H1 (cell line): ENCODE results near the gene PACSIN1. TPM values are rescaled to one million over a fixed set of nuclear protein-coding genes. Genes with fewer than 3 reads are reported as not detected.

Experiments used
- CTCF ChIA-PET: fragments of 300-600 bp; sonication (Branson Sonifier 250); formaldehyde crosslinking; loops from one replicate; lab custom pipeline; 2021; ENCODE audit not compliant: partially characterized antibody; lab: Charles Lee
- POLR2A ChIA-PET: fragments of 300-600 bp; sonication (Branson Sonifier 250); formaldehyde crosslinking; loops from one replicate; lab custom pipeline; 2021; ENCODE audit warnings: inconsistent platforms; ENCODE audit not compliant: partially characterized antibody; lab: Charles Lee
- DNase-seq, 2 experiments: peaks; one replicate each; pipeline versions ENCODE4 v3.0.0 to v3.0.0-alpha.2; 2010 to 2022; ENCODE audit warnings: low spot score in 2 of 2, low read depth in 1 of 2, mixed read lengths in 1 of 2
- FAIRE-seq: peaks from 2 replicates; lab custom pipeline; 2011; peaks lifted over from hg19 to GRCh38; lab: Jason Lieb, UNC
- H2AFZ ChIP-seq: 2 replicates; pipeline ENCODE4 v1.8.1; 2012; ENCODE audit warnings: low read length, inconsistent platforms
- H2AK5ac ChIP-seq: 2 replicates; pipeline ENCODE4 v1.6.1; 2013; ENCODE audit warnings: low read depth, low read length
- H2BK120ac ChIP-seq: replicated peaks from 2 replicates; pipeline ENCODE3; 2013; ENCODE audit warnings: low read depth, low read length, inconsistent platforms
- H2BK12ac ChIP-seq: 2 replicates; pipeline ENCODE4 v1.6.1; 2013; ENCODE audit warnings: low read depth, low read length
- H2BK15ac ChIP-seq: 2 replicates; pipeline ENCODE4 v1.6.1; 2013; ENCODE audit warnings: low read length
- H2BK20ac ChIP-seq: 2 replicates; pipeline ENCODE4 v1.6.1; 2013; ENCODE audit warnings: low read length
- H2BK5ac ChIP-seq: 2 replicates; pipeline ENCODE4 v1.6.1; 2013; ENCODE audit warnings: low read depth, low read length
- H3K14ac ChIP-seq: 2 replicates; pipeline ENCODE4 v1.6.1; 2013; ENCODE audit warnings: inconsistent platforms; ENCODE audit not compliant: insufficient read length
- H3K18ac ChIP-seq: 2 replicates; pipeline ENCODE4 v1.6.1; 2013; ENCODE audit warnings: low read length; ENCODE audit errors: extremely low read depth
- H3K23ac ChIP-seq: 2 replicates; pipeline ENCODE4 v1.6.1; 2013; ENCODE audit warnings: inconsistent platforms; ENCODE audit not compliant: insufficient read length
- H3K23me2 ChIP-seq: 2 replicates; pipeline ENCODE4 v1.6.1; 2013; ENCODE audit warnings: low read depth, low read length
- H3K27ac ChIP-seq: 2 replicates; pipeline ENCODE4 v1.6.1; 2011; ENCODE audit warnings: low read depth, low read length, inconsistent platforms
- H3K27me3 ChIP-seq, 4 experiments: replicated peaks in 1 of 4; 1 replicate in 1 of 4; 2 replicates in 3 of 4; pipeline versions ENCODE4 v1.6.1 to v1.8.1; 2011 to 2013; ENCODE audit warnings: low read length in 3 of 4, mild to moderate bottlenecking in 3 of 4, inconsistent platforms in 2 of 4, mixed read lengths in 2 of 4, moderate library complexity in 1 of 4; ENCODE audit not compliant: control insufficient read depth in 3 of 4, insufficient read depth in 3 of 4; ENCODE audit errors: extremely low read depth in 1 of 4
- H3K36me3 ChIP-seq, 4 experiments: 2 replicates each; pipeline versions ENCODE4 v1.6.1 to v1.8.1; 2011 to 2013; ENCODE audit warnings: mild to moderate bottlenecking in 4 of 4, low read length in 3 of 4, moderate library complexity in 2 of 4, control low read depth in 1 of 4, inconsistent platforms in 1 of 4; ENCODE audit not compliant: insufficient read depth in 4 of 4, control insufficient read depth in 2 of 4
- H3K4ac ChIP-seq: replicated peaks from 2 replicates; pipeline ENCODE3; 2013; ENCODE audit warnings: low read length, low read depth, mixed read lengths, inconsistent platforms; ENCODE audit not compliant: insufficient read length
- H3K4me1 ChIP-seq, 4 experiments: replicated peaks in 1 of 4; 1 replicate in 1 of 4; 2 replicates in 3 of 4; pipeline versions ENCODE4 v1.6.1 to v1.8.1; 2011 to 2013; ENCODE audit warnings: low read length in 3 of 4, inconsistent platforms in 2 of 4, mixed read lengths in 1 of 4; ENCODE audit not compliant: insufficient read depth in 4 of 4, control insufficient read depth in 3 of 4
- H3K4me2 ChIP-seq, 2 experiments: 2 replicates each; pipeline versions ENCODE4 v1.6.1 to v1.8.1; 2011 to 2013; ENCODE audit warnings: low read depth in 2 of 2, low read length in 2 of 2, control low read depth in 1 of 2, inconsistent platforms in 1 of 2, mild to moderate bottlenecking in 1 of 2; ENCODE audit not compliant: insufficient read depth in 1 of 2
- H3K4me3 ChIP-seq, 4 experiments: fragments of 200-600, 300-600 bp in 1 of 4; sonication (generic), shearing (Covaris generic), sonication (Bioruptor Twin) in 1 of 4; 2 replicates each; pipeline versions ENCODE4 v1.5.1 to v1.8.1; 2011 to 2016; ENCODE audit warnings: low read length in 4 of 4, low read depth in 3 of 4, control low read depth in 2 of 4, inconsistent platforms in 2 of 4, mild to moderate bottlenecking in 2 of 4, mixed read lengths in 1 of 4, moderate library complexity in 1 of 4; ENCODE audit not compliant: insufficient read depth in 2 of 4; ENCODE audit errors: extremely low read depth in 1 of 4
- H3K56ac ChIP-seq: replicated peaks from 2 replicates; pipeline ENCODE3; 2013; ENCODE audit warnings: low read depth, mild to moderate bottlenecking, mixed read lengths, low read length, inconsistent platforms; ENCODE audit not compliant: insufficient read length
- H3K79me1 ChIP-seq: 2 replicates; pipeline ENCODE4 v1.6.1; 2013; ENCODE audit warnings: low read depth, low read length, control low read depth
- H3K79me2 ChIP-seq, 2 experiments: 2 replicates each; pipeline versions ENCODE4 v1.6.1 to v1.8.1; 2012 to 2013; ENCODE audit warnings: low read length in 2 of 2, mild to moderate bottlenecking in 2 of 2, inconsistent platforms in 1 of 2; ENCODE audit not compliant: insufficient read depth in 2 of 2, control insufficient read depth in 1 of 2
- H3K9ac ChIP-seq, 4 experiments: replicated peaks in 1 of 4; 1 replicate in 1 of 4; 2 replicates in 3 of 4; pipeline versions ENCODE4 v1.6.1 to v1.8.1; 2011 to 2013; ENCODE audit warnings: low read depth in 3 of 4, low read length in 3 of 4, control low read depth in 2 of 4, mild to moderate bottlenecking in 2 of 4, moderate library complexity in 2 of 4, inconsistent platforms in 1 of 4; ENCODE audit errors: extremely low read depth in 1 of 4
- H3K9me3 ChIP-seq, 2 experiments: 2 replicates each; pipeline versions ENCODE4 v1.6.1 to v1.8.1; 2012 to 2013; ENCODE audit warnings: mild to moderate bottlenecking in 2 of 2, moderate library complexity in 2 of 2, control low read depth in 1 of 2, inconsistent platforms in 1 of 2, low read depth in 1 of 2, low read length in 1 of 2, mixed read lengths in 1 of 2; ENCODE audit not compliant: insufficient read depth in 2 of 2
- H4K20me1 ChIP-seq, 2 experiments: replicated peaks in 1 of 2; 2 replicates each; pipeline versions ENCODE3 to v1.8.1; 2011 to 2013; ENCODE audit warnings: inconsistent platforms in 2 of 2, low read length in 2 of 2, mild to moderate bottlenecking in 1 of 2; ENCODE audit not compliant: insufficient read depth in 2 of 2, control insufficient read depth in 1 of 2
- H4K5ac ChIP-seq: 2 replicates; pipeline ENCODE4 v1.6.1; 2013; ENCODE audit warnings: low read length, low read depth, mixed read lengths, inconsistent platforms; ENCODE audit not compliant: insufficient read length
- H4K8ac ChIP-seq: 2 replicates; pipeline ENCODE4 v1.8.0; 2013; ENCODE audit warnings: mild to moderate bottlenecking, moderate library complexity, low read length, inconsistent platforms; ENCODE audit not compliant: insufficient read depth; ENCODE audit errors: extremely low read depth
- H4K91ac ChIP-seq: replicated peaks from 2 replicates; pipeline ENCODE3; 2013; ENCODE audit warnings: low read length, mixed read lengths, inconsistent platforms; ENCODE audit not compliant: insufficient read length
- KDM1A ChIP-seq: fragments of 200-600, 300-600 bp; sonication (generic); IDR thresholded peaks from 2 replicates; pipeline ENCODE4 v1.7.1; 2016; ENCODE audit warnings: mild to moderate bottlenecking, low read length, borderline replicate concordance
- TCF12 ChIP-seq: IDR thresholded peaks from 2 replicates; pipeline ENCODE4 v1.6.1; 2011; ENCODE audit warnings: low read depth, mild to moderate bottlenecking, low read length
- WGBS, 2 experiments: shearing (Covaris generic) in 1 of 2; methylation state at CpG; one replicate each; pipeline versions ENCODE4 v1.1.6 to v1.1.7; 2013 to 2015; ENCODE audit warnings: low lambda C conversion rate in 2 of 2, mixed read lengths in 2 of 2, inconsistent platforms in 1 of 2, low coverage in 1 of 2, missing lambda C conversion rate in 1 of 2; ENCODE audit not compliant: insufficient replicate concordance in 2 of 2, insufficient coverage in 1 of 2, insufficient read length in 1 of 2; ENCODE audit errors: extremely low coverage in 1 of 2, missing lambda C conversion rate in 1 of 2; 5-methylcytosine and 5-hydroxymethylcytosine counted together
- polyA plus RNA-seq, 7 experiments: library from polyadenylated mRNA; depleted of rRNA in 3 of 7; stranded (reverse) in 5 of 7; unstranded in 2 of 7; fragments of >200 nt in 5 of 7; fragments of 200-250 nt in 2 of 7; gene quantifications; 1 replicate in 5 of 7; 2 replicates in 1 of 7; 4 replicates in 1 of 7; pipeline versions ENCODE4 v1.2.1 to v1.2.3, GENCODE V29; 2011 to 2013; ENCODE audit warnings: missing spikeins in 2 of 7, mixed read lengths in 2 of 7
- total RNA-seq: library from RNA; stranded (reverse); fragmentation: NEBNext Ultra II Directional; extraction: Animal tissue kit (Norgen Biotek cat#: 25700); gene quantifications from 2 replicates; pipeline ENCODE4 v1.2.1, GENCODE V29; 2021

Gene PACSIN1
- total and polyA plus RNA-seq, 2 of the 8 experiments (the other 6 are each of a cell fraction or from before 2014, with no cell fraction given): 5.9 to 11.1 TPM

- Histone ChIP-seq H3K9ac (peak overlapping the region in 1 of 4 experiments; percentile 42; a peak in 1 of 7 replicates), H3K56ac (no peak overlapping the region), H2AK5ac (0 out of 2 replicates have a peak overlapping the region, but pooled peaks have one; percentile 88), H3K4me2 (peak overlapping the region; percentile 62 to 83), H2BK12ac (peak overlapping the region; percentile 7; the same call in 1 of the 2 replicates), H4K5ac (no peak overlapping the region), H3K4me1 (peaks cover 0 to 17% (median 9%) of the 10 kb centered on the region in 4 experiments; a peak in 5 of 7 replicates), H3K27me3 (peaks cover 0 to 6% (median 1%) of the 10 kb centered on the region in 4 experiments; a peak in 2 of 7 replicates), H4K91ac (no peak overlapping the region), H4K8ac (no peak overlapping the region), H2BK15ac (peak overlapping the region; percentile 3; the same call in 1 of the 2 replicates), H3K36me3 (no peaks in the 10 kb centered on the region), H2BK5ac (no peak overlapping the region), H3K23ac (no peak overlapping the region), H3K4me3 (peak overlapping the region; percentile 24 to 70 (median 64); a peak in 6 of 8 replicates), H4K20me1 (peaks cover 0 to 4% of the 10 kb centered on the region in 2 experiments), H3K23me2 (peaks cover 12% of the 10 kb centered on the region), H3K79me1 (peaks cover 3% of the 10 kb centered on the region; the same call in 1 of the 2 replicates), H2BK120ac (peak overlapping the region; percentile 47), H3K14ac (no peak overlapping the region), H2BK20ac (no peak overlapping the region), H3K18ac (no peak overlapping the region; the same call in 1 of the 2 replicates), H2AFZ (no peak overlapping the region), H3K27ac (no peak overlapping the region), H3K4ac (no peak overlapping the region), H3K9me3 (no peaks in the 10 kb centered on the region), H3K79me2 (no peaks in the 10 kb centered on the region)
- ChIA-PET CTCF (interaction anchor here (1.5 to 4.5 kb wide), 3 partner anchors 9 to 95 kb away, joined by 3 to 23 read pairs (median 7); no protein-coding TSS in a partner anchor), POLR2A (interaction anchor here (1.0 to 1.4 kb wide), 4 partner anchors 11 to 277 kb away, joined by 3 to 4 read pairs (median 3); partner anchors contain the start of gene HMGA1)
- no peak for DNase-seq
- TF ChIP-seq TCF12 (no peak), KDM1A (peak; percentile 51)
- no peak for FAIRE-seq
- WGBS, 2 experiments: 87% methylated on average over 8 of the region's 8 CpGs; no CpG with 5 or more reads in 1 of the 2 experiments
Observed at GRCh38 chr6:34514112-34514511, 48.2 kb downstream of the PACSIN1 start.
